SK-N-SH (cell line): ENCODE data around the gene CCDC50.

Experiments used
- CHD2 ChIP-seq: fragments of 150-350 bp; IDR thresholded peaks from 2 replicates; pipeline ENCODE4 v1.6.1; 2018; ENCODE audit warnings: low read length; ENCODE audit not compliant: partially characterized antibody
- CTCF ChIP-seq: fragments of 200-600 bp; sonication (generic); IDR thresholded peaks from 2 replicates; pipeline ENCODE4 v1.6.1; 2017; ENCODE audit warnings: antibody characterized with exemption, mild to moderate bottlenecking, moderate library complexity
- EZH2phosphoT487 ChIP-seq: fragments of 200-600 bp; sonication (generic); IDR thresholded peaks from 2 replicates; pipeline ENCODE4 v1.6.1; 2017; ENCODE audit warnings: low read depth, mixed run types, mild to moderate bottlenecking, antibody characterized with exemption, moderate library complexity, borderline replicate concordance
- MAX ChIP-seq: IDR thresholded peaks from 2 replicates; pipeline ENCODE4 v1.4.0; 2012; ENCODE audit warnings: low read depth
- POLR2AphosphoS5 ChIP-seq: IDR thresholded peaks from 2 replicates; pipeline ENCODE4 v1.6.1; 2012; ENCODE audit warnings: low read depth, low read length

- TF ChIP-seq EZH2phosphoT487 (no peak), POLR2AphosphoS5 (no peak), MAX (no peak), CHD2 (no peak), CTCF (no peak)
Observed at GRCh38 chr3:191440532-191440931, 111.3 kb downstream of the CCDC50 start.
